NCI-H446 treated with DMSO at 0.1 percent for 48 hours (cell line): ENCODE results near the gene BORCS5.
"Not testable (repeated sequence)": the region's sequence is repeated elsewhere in the genome, so short reads cannot be mapped to it uniquely, and the experiment has no call there.

Experiments
- DNase-seq: peaks from one replicate; lab custom pipeline; 2025; lab: John Stamatoyannopoulos, UW

BORCS5 gene

DNA sequence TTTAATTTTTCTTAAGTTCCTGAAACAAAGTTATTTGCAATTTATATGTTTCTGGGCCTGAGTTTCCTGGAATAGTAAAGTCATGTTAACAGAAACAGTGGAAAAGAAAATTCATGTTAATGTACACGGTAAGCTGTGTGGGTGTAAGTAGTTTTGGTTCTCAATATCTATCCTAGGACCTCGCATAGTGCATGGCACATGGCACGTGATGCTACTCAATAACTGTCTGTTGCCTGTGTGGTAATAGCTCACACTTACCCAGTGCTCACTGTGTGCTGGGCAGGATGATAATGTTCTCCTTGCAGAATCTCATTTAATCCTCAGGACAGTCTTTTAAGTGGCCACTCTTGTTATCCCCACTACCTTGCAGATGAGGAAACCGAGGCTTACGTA is 105.0 kb downstream of the BORCS5 start:
- no peak for DNase-seq

DNA sequence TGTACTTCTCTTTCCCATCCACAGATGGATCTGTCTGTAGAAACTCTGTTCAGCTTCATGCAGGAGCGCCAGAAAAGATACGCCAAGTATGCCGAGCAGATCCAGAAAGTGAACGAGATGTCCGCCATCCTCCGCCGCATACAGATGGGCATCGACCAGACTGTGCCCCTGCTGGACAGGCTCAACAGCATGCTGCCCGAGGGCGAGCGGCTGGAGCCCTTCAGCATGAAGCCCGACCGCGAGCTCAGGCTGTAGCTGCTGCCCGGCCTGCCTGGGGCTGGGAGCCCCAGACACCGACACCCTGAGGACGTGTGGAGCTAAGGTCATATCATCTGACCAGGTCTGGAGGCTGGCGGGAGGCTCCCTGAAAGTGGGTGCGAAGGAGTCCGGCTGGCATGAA is 108.6 kb downstream of the BORCS5 start:
- DNase-seq: no peak

DNA sequence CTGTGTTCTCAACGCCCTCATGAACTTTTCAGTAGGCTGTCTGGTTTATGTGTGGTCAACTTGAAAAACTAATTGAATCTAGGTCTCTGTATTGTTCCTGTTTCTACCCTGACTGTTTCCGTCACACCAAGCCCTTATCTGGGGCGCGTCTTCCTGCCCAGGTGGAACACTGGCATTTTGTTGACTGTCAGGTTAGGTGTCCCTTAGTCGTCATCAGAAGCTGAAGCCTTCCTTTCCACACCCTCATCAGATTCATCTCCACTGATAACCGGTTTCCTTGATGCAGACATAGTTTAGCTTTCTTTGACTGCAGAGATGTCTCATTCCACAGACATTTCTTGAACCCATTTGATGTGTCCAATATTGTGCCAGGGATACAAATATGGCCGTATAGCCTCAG is 109.3 kb downstream of the BORCS5 start:
- no peak for DNase-seq

DNA sequence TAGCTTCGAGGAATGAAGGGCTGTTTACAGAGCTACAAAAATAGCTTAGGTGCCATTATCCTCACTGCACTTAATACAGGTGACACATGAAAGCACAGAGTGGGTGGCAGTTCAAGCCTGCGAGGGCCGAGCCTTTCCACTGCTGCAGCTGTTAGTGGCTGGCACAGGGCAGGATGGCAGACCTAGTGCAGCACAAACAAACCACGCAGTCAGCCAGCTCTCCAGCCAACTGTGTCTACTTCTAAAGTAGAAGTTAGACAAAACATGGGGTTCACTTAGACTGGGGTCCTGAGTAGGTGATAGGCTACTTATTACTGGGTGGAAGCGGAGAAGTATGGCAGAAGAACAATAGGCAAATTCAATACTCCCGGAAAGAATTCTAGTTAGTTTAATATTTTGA is 110.4 kb downstream of the BORCS5 start:
- no peak for DNase-seq

DNA sequence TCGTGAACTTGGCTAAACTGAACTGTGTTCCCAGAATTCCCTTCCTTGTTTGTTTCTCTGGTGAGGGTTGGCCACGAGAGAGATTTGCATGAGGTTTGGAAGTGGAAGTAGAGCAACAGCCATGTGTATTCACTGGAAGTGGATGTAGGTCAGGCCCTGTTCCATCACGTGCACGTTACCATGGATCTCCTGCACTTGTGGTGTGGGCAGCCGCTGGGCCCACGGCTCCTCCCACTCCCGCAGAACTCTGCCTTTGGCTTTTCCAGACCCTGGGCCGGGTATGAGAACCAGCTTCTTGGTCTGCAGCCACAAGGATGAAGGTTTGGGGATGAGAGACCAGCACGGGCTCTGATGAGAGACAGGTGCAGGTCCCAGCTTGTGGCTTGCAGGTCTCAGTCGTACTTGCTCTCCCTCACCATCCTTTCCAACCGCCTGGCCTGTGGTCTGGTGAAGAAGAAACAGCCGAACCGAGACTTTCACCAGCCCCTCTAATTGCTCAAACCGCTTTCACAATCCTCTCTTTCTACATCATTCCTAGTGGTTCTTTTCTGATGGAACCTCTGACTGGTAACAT is 110.9 kb downstream of the BORCS5 start:
- DNase-seq: no peak

DNA sequence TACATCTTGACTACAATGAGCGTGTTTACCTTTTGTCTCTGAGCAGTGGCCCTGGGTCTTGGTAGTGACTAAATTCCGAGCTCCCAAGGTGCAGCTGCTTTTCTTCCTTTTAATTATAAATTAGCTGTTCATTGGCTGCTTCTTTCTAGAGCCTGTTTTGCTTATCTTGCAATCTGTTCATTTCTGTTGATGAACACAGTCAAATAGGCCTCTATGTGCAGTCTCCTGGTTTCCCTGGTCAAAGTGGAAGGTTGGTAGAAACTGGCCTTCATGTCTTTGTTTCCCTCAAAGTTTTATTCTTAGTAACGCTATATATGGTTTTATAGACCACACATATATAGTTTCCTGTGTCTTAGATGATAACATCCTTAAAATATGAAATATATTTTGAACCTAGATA is 111.7 kb downstream of the BORCS5 start:
- DNase-seq: no peak

DNA sequence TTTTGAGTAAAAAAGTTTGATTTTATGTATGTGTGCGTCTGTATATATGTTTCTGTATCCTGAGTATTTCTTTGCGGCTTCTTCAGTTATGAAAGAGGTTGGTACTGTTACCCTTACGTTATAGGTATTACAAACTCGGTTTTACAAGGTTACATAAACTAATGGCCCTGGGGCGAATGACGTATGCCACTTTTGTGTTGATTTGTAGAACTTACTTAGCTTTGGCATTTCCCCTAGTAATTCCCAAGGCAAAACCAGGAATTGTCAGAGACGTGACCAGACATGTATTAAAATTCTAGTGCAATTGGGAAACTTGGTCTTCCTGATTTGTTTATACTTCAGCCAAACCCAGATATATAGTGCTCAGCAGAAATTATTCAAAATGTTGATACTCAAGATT is 112.5 kb downstream of the BORCS5 start:
- DNase-seq: no peak

DNA sequence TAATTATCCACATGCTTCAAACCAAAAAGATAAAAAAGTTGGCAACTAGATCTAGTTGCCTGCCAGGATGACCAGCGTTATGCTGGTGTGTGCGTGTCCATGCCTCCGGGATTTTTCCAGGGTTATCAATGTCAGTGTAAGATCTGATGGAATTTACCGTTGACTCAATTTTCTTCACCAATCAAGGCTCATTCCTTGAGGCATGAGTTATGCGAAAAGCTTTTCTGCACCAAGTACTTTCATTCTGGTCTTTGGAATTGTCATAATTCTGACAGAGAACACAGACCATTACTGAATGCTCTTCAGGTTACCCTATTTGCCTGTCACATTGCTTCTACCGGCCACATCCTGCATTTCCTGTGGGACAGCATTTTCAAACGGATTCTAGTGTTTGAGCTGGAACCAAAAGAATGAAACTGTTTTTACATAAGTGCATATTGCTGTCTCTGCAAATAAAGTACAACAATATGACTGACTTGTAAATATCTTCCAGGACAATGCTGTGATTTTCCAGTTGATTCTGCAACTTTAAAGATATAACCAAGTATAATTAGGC is 114.0 kb downstream of the BORCS5 start:
- DNase-seq: no peak

DNA sequence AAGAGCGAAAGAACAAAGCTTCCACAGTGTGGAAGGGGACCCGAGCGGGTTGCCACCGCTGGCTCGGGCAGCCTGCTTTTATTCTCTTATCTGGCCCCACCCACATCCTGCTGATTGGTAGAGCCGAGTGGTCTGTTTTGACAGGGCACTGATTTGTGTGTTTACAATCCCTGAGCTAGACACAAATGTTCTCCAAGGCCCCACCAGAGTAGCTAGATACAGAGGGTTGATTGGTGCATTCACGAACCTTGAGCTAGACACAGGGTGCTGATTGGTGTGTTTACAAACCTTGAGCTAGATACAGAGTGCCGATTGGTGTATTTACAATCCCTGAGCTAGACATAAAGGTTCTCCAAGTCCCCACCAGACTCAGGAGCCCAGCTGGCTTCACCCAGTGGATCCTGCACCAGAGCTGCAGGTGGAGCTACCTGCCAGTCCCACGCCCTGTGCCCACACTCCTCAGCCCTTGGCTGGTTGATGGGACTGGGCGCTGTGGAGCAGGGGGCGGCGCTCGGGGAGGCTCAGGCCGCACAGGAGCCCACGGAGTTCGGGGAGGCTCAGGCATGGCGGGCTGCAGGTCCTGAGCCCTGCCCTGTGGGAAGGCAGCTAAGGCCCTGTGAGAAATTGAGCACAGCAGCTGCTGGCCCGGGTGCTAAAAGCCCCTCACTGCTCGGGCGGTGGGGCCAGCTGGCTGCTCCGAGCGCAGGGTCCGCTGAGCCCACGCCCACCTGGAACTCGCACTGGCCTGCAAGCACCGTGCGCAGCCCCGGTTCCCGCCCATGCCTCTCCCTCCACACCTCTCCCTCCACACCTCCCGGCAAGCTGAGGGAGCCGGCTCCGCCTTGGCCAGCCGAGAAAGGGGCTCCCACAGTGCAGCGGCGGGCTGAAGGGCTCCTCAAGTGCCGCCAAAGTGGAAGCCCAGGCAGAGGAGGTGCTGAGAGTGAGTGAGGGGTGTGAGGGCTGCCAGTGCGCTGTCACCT is 115.4 kb downstream of the BORCS5 start:
- not testable (repeated sequence) for DNase-seq

DNA sequence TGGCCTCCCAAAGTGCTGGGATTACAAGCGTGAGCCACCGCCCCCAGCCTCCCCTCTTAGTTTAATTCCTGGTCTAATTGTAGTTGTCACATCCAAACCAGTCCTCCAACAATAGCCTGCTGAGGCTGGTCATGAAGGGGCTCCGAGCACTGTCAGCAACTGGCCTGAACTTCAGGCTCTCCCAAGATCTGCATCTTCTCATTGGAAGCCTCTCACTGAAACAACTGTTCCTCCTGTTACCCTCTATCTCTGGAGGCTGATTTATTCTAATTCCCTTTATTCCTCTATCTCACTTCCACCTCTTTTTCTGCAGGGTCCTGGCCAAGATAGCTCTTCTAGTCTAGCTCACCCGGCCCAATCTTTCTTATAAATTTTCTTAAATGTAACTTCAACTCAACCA is 116.3 kb downstream of the BORCS5 start:
- DNase-seq: no peak

DNA sequence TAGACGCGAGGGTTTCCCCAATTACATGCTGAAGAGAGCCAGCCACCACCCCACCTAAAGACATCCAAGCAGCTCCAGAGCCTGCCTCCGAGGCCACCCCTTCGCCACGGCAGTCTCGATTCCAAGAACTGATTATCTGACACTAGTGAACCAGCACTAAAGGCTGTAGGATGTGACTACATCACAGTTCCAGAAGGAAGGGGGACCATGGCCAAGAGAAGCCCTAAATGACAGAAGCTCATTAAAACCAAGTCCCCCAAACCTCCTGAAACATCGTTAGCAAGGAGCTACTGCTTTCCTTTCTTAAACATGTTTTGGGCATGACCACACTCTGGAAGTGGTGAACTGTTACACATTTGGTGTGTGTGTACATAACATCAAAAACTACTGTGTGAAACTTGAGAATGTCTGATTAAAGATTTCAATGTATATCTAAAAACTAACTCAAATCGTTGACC is 117.6 kb downstream of the BORCS5 start:
- no peak for DNase-seq

DNA sequence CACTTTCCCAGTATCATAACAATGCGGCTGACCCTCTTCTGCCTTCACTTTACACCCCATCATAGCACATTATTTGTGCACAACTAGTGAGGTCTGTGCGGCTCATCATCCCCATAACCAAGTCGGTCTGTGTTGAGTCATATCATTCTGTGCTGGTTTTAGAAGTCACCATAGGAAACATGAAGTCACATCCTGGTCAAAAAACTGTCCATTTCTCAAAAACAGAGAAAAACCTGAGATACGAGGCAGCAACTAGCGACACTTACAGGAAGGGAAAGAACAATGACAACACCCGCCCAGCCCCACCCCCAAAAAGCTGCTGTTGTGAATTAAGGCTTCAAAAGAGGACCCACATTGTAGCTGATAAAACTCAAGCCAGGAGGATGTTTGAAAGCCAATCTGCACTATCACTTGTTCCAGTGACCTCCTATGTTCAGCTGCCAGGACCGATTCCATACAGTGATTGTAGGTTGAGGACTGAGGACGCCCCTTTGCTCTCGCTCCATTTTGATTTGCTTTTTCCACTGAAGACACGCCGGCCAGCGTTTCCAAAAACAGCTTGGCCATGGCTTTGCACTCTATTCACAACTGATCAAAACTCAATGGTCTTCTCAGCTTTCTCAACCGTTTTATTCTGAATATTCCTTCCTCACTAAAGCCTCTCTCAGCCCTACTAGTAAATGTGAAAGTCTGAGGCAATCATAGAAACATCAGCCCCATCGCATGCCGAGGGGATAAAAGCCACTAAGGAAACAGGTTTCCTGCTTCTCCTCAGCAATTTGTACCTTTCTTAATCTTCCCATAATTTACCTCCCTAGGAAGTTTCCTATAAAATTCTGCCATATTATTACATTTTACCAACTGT is 118.3 kb downstream of the BORCS5 start:
- DNase-seq: no peak

DNA sequence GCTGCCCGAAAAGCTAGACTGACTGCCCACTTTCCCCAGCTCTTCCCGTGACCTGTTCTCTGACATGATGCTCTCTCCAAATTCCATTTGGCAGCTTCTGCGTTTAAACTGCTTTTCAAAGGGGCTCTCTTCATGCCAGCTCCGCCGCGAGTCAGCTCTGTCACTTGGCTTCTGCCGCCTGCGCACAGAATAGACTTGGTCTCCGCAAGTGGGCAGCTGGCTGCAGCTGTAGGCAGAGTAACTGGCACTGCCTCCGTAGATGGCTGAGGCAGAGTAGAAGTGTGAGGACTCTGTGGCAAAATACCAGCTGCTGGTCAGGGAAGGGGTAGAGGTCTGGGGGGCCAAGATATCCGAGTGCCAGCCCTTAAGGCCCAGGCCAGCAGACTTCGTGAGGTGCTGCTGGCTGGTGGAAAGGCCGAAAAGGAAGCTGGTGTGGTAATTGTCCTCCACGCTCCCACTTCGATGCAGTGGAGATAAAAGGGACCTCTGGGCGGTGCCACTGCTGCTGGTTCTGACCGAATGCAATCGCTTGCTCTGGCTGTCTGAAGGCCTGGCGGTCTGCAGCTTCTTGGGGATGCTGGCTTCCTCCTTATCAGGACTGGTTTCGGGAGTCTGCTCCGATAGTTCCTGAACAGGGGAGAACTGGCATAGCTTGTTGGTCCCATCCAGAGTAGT is 120.1 kb downstream of the BORCS5 start:
- no peak for DNase-seq

DNA sequence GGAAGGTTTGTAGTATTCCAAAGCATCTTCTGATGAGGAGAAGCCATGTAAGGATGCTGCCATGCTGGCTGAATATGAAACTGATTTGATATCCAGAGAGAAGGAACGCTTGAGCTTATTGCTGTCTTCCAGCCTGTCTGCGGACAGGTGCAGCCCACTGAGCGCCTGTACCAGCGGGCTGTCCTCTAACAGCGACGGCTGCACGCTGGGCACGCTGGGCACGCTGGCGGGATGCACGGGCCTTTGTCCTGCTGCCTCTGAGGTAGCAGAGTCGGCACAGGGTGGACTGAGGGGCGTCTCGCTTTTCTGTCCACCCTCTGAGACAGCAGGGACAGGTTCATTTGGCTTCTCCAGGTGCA is 120.6 kb downstream of the BORCS5 start:
- no peak for DNase-seq

DNA sequence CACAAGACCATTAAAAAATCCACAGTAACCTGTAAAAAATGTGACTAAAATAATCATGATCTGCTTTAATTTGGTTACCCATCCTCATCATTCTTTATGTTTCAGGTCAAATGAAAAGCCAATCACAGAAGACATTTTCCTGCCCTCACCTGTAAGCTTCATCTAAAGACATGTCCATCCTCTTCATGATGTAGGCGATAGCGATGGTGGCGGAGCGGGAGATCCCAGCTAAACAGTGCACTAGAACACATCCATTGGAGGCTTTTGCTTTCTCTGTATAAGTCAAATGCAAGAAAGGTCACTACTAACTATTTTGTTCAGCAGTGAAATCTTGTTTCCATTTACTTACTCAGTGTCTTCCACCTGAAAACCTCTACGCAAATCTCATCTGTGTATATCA is 123.2 kb downstream of the BORCS5 start:
- no peak for DNase-seq

DNA sequence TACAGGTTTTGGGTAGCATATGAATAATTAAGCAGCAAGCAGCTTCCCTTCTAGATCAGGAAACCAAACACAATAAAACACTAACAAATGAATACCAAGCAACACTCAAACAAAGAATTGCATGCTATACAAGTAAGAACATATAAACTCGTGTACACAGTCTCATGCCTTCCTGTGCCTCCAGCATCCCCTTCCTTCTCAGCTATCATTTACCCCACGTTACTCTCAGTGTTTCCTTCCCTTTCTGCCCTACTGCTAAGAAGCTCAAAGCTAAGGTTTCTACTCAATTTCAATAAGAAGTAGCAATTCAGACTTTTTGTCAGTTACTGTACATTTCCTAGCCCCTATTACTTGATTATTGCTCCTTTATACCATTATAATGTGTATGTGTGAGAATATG is 124.8 kb downstream of the BORCS5 start:
- DNase-seq: no peak

DNA sequence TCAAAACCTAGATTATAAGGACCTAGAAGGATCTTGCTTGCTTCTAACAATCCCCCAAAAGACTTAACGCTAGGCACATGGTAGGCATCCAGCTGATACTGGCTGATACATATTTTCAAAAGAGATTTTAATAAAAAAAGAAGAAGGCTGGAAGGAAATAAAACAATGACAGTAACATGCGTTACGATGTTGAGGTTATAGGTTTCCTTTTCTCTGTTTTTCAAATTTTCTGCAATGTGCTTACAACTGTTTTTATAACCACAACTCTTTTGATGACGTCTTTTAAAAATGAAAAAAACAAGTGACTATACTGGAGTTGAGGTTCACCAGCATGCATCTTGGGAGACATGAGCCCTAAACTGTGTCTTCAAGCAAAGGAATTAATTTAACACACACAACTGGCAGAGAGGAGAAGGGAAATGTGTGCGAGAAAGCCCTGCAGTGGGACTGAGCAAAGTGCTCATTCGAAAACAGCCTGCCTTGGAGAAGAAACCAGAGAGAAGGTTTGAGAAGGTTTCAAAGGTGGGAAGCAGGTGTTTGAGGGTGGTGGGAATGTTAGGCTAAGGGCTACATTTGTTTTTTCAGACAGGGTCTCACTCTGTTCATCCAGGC is 125.4 kb downstream of the BORCS5 start:
- DNase-seq: no peak

DNA sequence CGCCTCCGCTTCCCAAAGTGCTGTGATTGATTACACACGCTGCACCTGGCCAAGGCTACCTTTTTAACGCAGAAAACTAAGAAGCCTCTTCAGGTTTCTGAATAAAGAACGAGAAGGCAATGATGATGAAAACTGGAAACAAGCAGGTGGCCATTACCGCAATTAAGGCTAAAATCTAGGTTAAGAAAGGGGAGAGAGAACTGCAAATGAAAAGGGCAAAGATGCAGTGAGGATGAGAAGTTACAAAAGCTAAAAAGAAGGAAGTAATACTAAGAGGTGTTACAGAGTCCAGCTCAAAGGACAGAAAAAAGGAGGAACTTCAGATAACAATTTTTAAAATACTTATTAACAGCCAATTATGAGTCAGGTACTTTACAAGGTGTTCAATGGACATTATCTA is 126.1 kb downstream of the BORCS5 start:
- no peak for DNase-seq

DNA sequence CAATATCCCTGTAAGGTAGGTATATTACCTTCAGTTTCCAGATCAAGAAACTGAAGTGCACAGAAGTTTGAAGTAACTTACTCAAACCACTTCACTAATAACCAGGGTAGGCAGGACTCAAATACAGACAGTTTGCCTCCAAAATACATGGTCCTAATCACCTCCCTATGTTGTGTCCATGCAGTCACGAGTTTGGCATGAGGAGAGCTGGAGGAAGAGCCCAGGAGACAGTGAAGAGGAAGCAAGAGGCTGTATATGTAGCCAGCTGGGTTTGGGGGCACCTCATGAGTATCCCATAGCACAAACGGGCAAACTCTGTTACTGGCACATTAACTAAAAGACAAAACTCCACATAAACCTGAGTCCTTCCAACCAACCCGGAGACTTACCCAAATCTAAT is 126.6 kb downstream of the BORCS5 start:
- no peak for DNase-seq

DNA sequence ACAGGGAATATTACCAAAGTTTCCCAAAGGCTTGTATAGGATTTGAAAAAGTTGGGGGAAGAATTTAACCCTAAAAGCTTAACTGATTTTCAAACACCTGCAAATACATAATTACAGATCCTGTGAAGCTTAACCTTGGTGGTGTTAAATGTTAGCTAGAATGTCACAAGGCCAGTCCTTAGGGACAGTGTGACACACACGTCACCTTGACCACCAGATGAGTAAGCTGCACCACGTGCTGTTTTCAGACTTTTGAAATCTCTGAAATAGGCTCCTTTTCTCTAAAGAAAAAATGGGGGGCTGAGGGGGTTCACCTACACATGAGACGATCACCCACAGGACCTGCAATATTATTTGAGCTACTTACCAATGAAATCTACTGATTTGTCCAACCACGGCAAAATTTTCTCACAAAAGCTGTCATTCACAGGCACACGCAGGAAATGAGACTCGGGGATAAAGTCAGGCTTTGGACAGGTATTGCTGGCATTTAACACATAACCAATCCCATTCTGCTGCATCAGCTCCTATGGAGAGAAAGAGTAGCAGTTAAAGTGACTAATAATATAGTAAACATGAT is 129.9 kb downstream of the BORCS5 start:
- no peak for DNase-seq

DNA sequence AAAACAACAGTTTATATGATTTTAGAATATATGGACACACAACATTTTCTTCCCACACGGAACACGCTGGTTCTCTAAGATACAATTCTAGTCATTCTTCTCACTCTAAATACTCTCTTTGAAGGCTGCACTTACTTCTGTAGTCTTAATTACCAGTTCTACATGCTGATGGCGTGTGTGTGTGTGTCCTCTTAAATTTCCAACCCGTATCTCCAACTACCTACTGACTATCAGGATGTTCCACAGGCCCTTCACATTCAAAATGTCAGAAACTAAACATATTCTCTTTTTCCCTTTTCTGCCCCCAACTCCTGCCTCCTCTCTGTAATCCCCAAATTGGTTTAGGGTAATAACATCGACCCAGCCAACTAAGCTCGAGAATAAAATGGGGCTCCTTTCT is 130.6 kb downstream of the BORCS5 start:
- no peak for DNase-seq
